Fibroblast of villous mesenchyme (primary cell): ENCODE data around the gene PIM3. TPM values are rescaled to one million over a fixed set of nuclear protein-coding genes. Genes with fewer than 3 reads are reported as not detected.

Experiments used
- DNase-seq: peaks from one replicate; pipeline ENCODE4 v3.0.0-alpha.2; 2010; ENCODE audit warnings: low read depth
- H3K4me3 ChIP-seq: 2 replicates; pipeline ENCODE4 v1.5.1; 2011; ENCODE audit warnings: low read depth, mild to moderate bottlenecking, low read length
- total RNA-seq: library from RNA; depleted of rRNA; stranded (reverse); fragments of >200 nt; gene quantifications from 2 replicates; pipeline ENCODE4 v1.2.3, GENCODE V29; 2012
- TF ChIP-seq, protein P1 (sequence below): IDR thresholded peaks from 2 replicates; pipeline ENCODE4 v1.5.1; 2012; ENCODE audit warnings: low read depth, mild to moderate bottlenecking, low read length; ENCODE audit not compliant: insufficient read depth

The PIM3 gene
- total RNA-seq, 1 donor: 32.0 TPM

- TF ChIP-seq, protein P1, sequence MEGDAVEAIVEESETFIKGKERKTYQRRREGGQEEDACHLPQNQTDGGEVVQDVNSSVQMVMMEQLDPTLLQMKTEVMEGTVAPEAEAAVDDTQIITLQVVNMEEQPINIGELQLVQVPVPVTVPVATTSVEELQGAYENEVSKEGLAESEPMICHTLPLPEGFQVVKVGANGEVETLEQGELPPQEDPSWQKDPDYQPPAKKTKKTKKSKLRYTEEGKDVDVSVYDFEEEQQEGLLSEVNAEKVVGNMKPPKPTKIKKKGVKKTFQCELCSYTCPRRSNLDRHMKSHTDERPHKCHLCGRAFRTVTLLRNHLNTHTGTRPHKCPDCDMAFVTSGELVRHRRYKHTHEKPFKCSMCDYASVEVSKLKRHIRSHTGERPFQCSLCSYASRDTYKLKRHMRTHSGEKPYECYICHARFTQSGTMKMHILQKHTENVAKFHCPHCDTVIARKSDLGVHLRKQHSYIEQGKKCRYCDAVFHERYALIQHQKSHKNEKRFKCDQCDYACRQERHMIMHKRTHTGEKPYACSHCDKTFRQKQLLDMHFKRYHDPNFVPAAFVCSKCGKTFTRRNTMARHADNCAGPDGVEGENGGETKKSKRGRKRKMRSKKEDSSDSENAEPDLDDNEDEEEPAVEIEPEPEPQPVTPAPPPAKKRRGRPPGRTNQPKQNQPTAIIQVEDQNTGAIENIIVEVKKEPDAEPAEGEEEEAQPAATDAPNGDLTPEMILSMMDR: no peak
- no peak for DNase-seq
- no peak overlapping the region for H3K4me3 ChIP-seq
Observed at GRCh38 chr22:49995041-49995360, 34.4 kb downstream of the PIM3 start.

- TF ChIP-seq, protein P1: no peak
- H3K4me3 ChIP-seq: no peak overlapping the region
- no peak for DNase-seq
Observed at GRCh38 chr22:49995361-49996118, 35.0 kb downstream of the PIM3 start.

DNA sequence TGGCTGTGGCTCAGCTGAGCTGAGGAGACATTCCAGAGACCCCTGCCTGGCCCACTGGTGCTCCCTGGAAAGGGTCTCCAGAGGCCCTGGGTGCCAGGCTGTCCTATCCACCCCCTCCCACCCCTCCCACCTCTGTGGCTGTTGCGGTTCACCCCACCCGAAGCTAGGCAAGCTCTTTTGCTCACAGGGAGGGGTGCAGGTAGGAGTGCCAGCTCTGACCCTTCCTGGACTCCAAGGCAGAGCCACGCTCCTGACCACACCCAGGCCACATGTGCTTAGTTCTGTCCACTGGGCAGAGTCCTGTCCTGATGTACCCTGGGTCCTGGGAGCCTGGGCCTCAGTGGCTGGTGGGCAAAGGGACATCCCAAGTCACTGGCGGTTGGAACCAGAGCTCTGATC lies 35.5 kb downstream of the PIM3 start:
- no peak overlapping the region for H3K4me3 ChIP-seq
- no peak for DNase-seq
- TF ChIP-seq, protein P1: no peak

- no peak overlapping the region for H3K4me3 ChIP-seq
- TF ChIP-seq, protein P1: no peak
- DNase-seq: no peak
Observed at GRCh38 chr22:49996518-49997250, 36.1 kb downstream of the PIM3 start.

- TF ChIP-seq, protein P1: no peak
- DNase-seq: no peak
- no peak overlapping the region for H3K4me3 ChIP-seq
Observed at GRCh38 chr22:49997251-49997599, 36.7 kb downstream of the PIM3 start.

- DNase-seq: no peak
- TF ChIP-seq, protein P1: no peak
- no peak overlapping the region for H3K4me3 ChIP-seq
Observed at GRCh38 chr22:49997932-49998717, 37.6 kb downstream of the PIM3 start.
